Stimulated activated CD4-positive, alpha-beta T cell treated with anti-CD3 and anti-CD28 coated beads, TNF-alpha, amount 100 ng/mL, for 48 hours (primary cell): ENCODE results near the gene HOXB1.
"Not testable (repeated sequence)": the region's sequence is repeated elsewhere in the genome, so short reads cannot be mapped to it uniquely, and the experiment has no call there.

Experiments used
- DNase-seq, 3 donors: peaks; one replicate each; pipeline ENCODE4 v3.0.0-alpha.2; 2020; ENCODE audit warnings: low read depth in 3 of 3

HOXB1 gene

GRCh38 chr17:48519427-48519826 lies 11.4 kb downstream of the HOXB1 start:
- DNase-seq: no peak

DNA sequence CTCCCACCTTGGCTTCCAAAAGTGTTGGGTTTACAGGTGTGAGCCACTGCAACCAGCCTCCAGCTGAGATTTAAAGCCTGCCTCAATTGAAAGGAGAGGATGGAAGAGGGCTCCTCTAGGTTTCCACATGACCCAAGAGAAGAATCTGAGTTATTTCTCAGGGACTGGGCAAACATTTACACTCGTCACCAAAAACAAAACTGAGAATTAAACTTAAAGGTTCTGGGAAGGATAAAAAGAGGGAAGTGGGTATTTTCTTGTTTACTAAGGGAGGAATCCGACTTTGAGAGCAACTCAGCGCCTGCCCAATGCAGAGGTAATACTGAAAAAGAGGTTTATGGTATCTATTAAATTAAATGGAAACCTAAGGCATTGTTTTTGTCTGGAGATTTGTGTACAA lies 13.3 kb downstream of the HOXB1 start:
- no peak for DNase-seq

GRCh38 chr17:48515925-48516900 lies 14.6 kb downstream of the HOXB1 start:
- no peak for DNase-seq

- DNase-seq: no peak
These were observed 16.3 kb downstream of the HOXB1 start for GRCh38 chr17:48514477-48514876.

- no peak for DNase-seq
These were observed 16.9 kb downstream of the HOXB1 start for GRCh38 chr17:48513666-48514455.

GRCh38 chr17:48513097-48513496 lies 17.7 kb downstream of the HOXB1 start:
- no peak for DNase-seq

GRCh38 chr17:48510761-48511604 lies 19.8 kb downstream of the HOXB1 start:
- DNase-seq: peak in 1 of 3 donors; percentile 8

DNA sequence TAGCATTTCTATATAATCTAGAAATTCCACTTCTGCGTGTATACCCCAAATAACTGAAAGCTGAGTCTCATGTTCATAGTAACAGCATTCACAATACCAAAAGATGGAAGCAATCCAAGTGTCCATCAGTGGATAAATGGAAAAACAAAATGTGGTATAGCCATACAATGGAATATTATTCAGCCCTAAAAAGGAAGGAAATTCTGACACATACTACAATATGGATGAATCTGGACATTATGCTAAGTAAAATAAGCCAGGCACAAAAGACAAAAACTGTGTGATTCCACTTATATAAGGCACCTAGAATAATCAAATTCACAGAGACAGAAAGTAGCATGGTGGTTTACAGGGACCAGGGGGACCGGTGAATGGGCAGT lies 20.4 kb downstream of the HOXB1 start:
- DNase-seq: no peak

DNA sequence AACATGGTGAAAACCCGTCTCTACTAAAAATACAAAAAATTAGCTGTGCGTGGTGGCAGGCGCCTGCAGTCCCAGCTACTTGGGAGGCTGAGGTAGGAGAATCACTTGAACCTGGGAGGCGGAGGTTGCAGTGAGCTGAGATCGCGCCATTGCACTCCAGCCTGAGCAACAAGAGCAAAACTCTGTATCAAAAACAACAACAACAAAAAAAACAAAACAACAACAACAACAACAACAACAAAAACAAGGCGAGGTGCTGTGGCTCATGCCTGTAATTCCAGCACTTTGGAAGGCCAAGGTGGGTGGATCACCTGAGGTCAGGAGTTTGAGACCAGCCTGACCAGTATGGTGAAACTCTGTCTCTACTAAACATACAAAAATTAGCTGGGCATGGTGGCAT lies 21.1 kb downstream of the HOXB1 start:
- DNase-seq: not testable (repeated sequence)

- DNase-seq: no peak
These were observed 24.6 kb downstream of the HOXB1 start for GRCh38 chr17:48506246-48506645.

DNA sequence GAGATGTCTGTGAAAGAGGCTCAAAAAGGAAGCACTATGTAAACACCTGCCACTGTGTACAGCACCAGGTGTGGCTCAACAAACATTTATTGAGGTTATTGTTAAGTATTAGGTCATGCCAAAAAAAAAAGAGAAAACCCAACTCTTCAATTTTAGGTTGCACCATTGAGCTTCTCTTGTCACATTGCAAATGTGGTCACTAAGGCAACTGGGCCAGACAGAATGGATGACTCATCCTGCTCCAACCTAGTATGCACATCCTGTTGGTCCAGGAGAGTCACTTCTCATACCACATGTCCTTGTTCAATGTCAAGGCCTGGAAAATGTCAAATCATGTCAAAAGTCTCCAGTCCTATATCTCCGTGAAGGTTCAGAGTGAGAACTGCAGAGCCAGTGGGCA lies 25.0 kb downstream of the HOXB1 start:
- DNase-seq: no peak

GRCh38 chr17:48504953-48505352 lies 25.9 kb downstream of the HOXB1 start:
- no peak for DNase-seq

DNA sequence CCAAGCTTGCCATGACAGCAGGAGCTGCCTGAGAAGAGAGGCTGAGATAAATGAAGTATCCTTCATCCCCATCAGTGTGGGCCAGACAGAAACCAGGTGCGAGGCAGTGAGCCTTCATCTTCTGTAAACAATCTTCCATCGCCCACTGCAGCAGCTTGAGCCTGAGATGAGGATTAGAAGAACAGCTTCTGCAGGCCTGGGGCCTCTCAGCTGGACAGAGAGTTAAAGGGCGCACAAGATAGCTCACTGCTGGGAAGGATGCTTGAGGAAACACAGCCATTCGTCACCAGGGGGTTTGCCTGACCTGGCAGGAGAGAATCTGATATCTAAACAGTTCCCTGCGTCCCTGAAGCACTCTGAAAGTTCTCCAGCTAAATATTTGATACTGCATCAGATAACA lies 27.1 kb downstream of the HOXB1 start:
- DNase-seq: no peak

GRCh38 chr17:48502901-48503300 lies 27.9 kb downstream of the HOXB1 start:
- DNase-seq: no peak

GRCh38 chr17:48502312-48502711 lies 28.5 kb downstream of the HOXB1 start:
- no peak for DNase-seq

DNA sequence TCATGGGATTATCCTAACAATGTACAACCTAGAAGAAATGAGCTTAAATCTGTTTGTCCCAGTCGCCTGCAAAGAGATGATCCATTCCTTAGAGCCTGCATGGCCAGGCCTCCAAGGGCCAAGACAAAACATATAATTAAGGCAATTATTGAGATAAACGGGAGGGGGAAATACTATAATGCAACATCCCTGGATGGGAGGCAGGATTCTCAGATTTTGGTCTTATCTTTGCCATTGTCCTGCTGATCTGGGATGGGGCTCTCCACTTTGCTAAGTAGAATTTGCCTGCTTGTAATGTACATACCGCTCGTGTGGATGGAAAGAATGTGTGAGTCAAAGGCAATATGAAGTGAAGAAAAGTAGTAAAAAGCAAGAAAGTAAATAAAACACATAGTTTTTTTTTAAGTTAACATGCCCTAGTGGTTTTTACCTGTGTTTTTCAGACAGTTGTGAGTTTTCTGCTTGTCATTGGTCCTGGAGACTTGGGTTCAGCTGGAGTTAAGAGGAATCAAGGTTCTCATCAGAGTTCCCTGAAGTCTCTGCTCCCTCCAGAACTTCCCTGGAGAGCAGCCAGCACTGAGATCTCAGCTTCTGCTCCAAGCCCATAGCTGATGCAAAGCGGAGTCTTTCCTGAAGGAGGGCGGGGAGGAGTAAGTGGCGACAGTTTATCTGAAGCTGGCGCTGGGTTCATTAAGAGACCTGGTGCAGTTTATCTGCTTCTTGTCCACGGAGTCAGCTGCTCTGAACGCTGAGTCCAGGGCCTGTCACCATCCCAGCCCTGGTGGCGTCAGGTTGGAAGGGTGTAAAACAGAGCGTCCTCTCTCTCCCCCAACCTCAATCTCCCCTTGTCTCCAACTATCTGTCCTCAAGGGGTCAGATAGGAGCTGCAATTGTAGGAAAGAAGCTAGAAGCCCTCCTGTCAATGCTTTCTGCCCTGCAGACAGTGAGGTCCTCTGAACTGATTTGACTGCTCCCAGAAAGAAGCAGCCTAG lies 30.1 kb downstream of the HOXB1 start:
- no peak for DNase-seq

DNA sequence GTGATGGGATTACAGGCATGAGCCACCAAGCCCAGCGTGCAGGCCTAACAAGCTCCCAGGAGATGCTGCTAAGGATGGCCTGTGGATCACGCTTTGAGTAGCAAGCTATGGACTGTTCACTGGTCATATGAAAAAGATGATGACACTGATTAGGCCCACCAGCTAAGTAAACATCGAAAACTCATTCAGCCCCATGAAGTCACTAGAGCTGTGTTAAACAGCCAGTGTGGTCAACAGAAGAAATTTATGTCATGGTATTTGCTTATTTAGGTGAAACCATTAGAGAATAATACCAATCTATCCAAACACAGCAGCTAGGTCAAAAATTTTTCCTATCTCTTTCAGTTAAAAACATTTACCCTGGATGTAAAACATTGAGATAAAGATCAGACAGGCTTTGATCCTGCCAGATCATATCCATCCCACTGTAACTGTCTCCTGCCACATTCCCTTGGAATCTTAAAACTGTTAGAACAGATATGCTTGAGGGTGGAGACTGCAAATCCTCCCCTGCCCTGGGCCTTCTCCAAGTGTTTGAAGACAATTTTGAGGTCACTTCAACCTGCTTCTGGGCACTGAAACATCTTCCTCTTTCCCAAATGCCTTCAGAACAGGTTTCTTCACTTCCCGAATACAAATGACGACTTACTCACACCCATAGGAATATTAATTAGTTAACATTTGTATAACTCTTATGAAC lies 30.9 kb downstream of the HOXB1 start:
- DNase-seq: no peak

DNA sequence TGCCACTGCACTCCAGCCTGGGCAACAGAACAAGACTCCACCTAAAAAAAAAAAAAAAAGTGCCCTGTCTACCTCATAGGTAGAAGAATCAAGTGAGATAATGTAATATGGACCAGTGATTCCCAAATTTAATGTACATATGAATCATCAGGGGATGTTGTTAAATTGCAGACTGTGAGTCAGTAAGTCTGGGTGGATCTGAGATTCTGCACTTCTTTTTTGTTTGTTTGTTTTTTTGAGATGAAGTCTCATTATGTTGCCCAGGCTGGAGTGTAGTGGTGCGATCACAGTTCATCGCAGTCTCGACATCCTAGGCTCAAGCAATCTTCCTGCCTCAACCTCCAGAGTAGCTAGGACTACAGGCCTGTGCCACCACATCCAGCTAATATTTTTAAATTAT lies 31.6 kb downstream of the HOXB1 start:
- no peak for DNase-seq

DNA sequence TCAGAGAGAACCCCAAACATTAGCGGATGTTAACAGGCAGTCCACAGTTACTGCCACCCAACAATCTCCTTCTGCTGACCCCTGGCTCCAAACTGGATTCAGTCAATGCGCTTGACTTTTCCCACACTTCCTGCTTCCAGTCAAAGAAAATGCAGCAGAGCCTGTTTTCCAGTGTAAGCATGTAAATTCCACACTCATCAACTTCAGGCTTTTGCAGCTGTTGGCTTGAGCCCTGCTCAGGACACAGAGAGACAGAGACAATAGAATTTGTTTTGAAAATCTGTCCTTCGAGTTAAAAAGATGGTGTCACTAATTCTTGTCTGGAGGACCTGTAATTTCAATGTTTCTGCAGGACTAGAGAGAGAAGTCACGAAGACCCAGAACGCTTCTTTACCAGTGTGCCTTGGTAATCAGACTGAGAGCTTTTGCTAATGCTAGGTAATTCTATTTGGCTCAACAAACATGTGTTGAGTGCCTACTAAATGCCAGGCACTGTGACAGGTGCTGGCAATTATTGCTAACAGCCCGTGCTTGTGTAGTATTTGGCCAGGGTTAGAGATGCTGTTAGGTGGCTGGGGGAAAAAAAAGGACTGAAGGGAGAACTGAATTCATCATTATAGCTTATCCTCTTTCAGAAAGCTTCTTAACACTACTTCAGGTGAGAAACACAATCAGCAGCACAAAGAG lies 32.5 kb downstream of the HOXB1 start:
- DNase-seq: no peak
